D721Med (cell line): Measurements from ENCODE around the gene ULK4.

Experiments used
- DNase-seq: peaks from one replicate; pipeline ENCODE4 v3.0.0; 2011; ENCODE audit warnings: low spot score; ENCODE audit not compliant: insufficient read length
- FAIRE-seq: peaks from 2 replicates; lab custom pipeline; 2011; peaks lifted over from hg19 to GRCh38; lab: Jason Lieb, UNC
- CTCF ChIP-seq: IDR thresholded peaks from 2 replicates; pipeline ENCODE4 v1.5.1; 2012; ENCODE audit warnings: mild to moderate bottlenecking, control low read depth; ENCODE audit not compliant: insufficient read depth; ENCODE audit errors: missing control alignments

The ULK4 gene

GRCh38 chr3:41265011-41265545 is 696.8 kb downstream of the ULK4 start:
- DNase-seq = no peak
- no peak for TF ChIP-seq CTCF
- FAIRE-seq = no peak

GRCh38 chr3:41260063-41260450 is 701.8 kb downstream of the ULK4 start:
- no peak for TF ChIP-seq CTCF
- DNase-seq (no peak), FAIRE-seq (no peak)

GRCh38 chr3:41259449-41260062 is 702.3 kb downstream of the ULK4 start:
- TF ChIP-seq CTCF = no peak
- DNase-seq (no peak), FAIRE-seq (no peak)

- no peak for DNase-seq
- TF ChIP-seq CTCF = no peak
- no peak for FAIRE-seq
These were observed 703.6 kb downstream of the ULK4 start for GRCh38 chr3:41258239-41258800.

- no peak for TF ChIP-seq CTCF
- FAIRE-seq (no peak), DNase-seq (no peak)
These were observed 710.3 kb downstream of the ULK4 start for GRCh38 chr3:41251593-41251992.

GRCh38 chr3:41250825-41251224 is 711.1 kb downstream of the ULK4 start:
- FAIRE-seq (no peak), DNase-seq (no peak)
- no peak for TF ChIP-seq CTCF

- TF ChIP-seq CTCF = no peak
- FAIRE-seq (no peak), DNase-seq (no peak)
These were observed 712.6 kb downstream of the ULK4 start for GRCh38 chr3:41249318-41249717.
